BE2C (cell line): Measurements from ENCODE around the gene SMTNL1.

ENCODE experiments used
- DNase-seq: peaks from one replicate; pipeline ENCODE4 v3.0.0-alpha.2; 2020
- H3K27me3 ChIP-seq: fragments of 250-450 bp; sonication (Bioruptor Pico); 2 replicates; pipeline ENCODE4 v1.5.1; 2020; ENCODE audit warnings: mild to moderate bottlenecking
- H3K36me3 ChIP-seq: fragments of 250-450 bp; sonication (Bioruptor Pico); 2 replicates; pipeline ENCODE4 v1.5.1; 2020; ENCODE audit warnings: mild to moderate bottlenecking
- H3K4me1 ChIP-seq: fragments of 250-450 bp; sonication (Bioruptor Pico); 2 replicates; pipeline ENCODE4 v1.5.1; 2020
- H3K4me3 ChIP-seq: 2 replicates; pipeline ENCODE4 v1.5.1; 2011; ENCODE audit warnings: low read depth, low read length
- H3K9me3 ChIP-seq: fragments of 250-450 bp; sonication (Bioruptor Pico); 2 replicates; pipeline ENCODE4 v1.5.1; 2020
- CTCF ChIP-seq: IDR thresholded peaks from 2 replicates; pipeline ENCODE4 v1.5.1; 2012; ENCODE audit warnings: mild to moderate bottlenecking, low read depth, low read length

Gene SMTNL1

GRCh38 chr11:57586711-57587245, 49.4 kb downstream of the SMTNL1 start:
- no peak overlapping the region for H3K4me3 ChIP-seq
- TF ChIP-seq CTCF, result no peak
- H3K9me3 ChIP-seq, result no peaks in the 10 kb centered on the region
- no peaks in the 10 kb centered on the region for H3K4me1 ChIP-seq
- H3K27me3 ChIP-seq, result no peaks in the 10 kb centered on the region
- no peaks in the 10 kb centered on the region for H3K36me3 ChIP-seq
- no peak for DNase-seq

- TF ChIP-seq CTCF, result no peak
- DNase-seq, result no peak
- Histone ChIP-seq H3K9me3 (no peaks in the 10 kb centered on the region), H3K36me3 (no peaks in the 10 kb centered on the region), H3K4me3 (no peak overlapping the region), H3K27me3 (no peaks in the 10 kb centered on the region), H3K4me1 (no peaks in the 10 kb centered on the region)
These were observed 50.8 kb downstream of the SMTNL1 start for GRCh38 chr11:57588046-57588710.

- no peak for TF ChIP-seq CTCF
- Histone ChIP-seq H3K27me3 (no peaks in the 10 kb centered on the region), H3K9me3 (no peaks in the 10 kb centered on the region), H3K4me3 (no peak overlapping the region), H3K4me1 (no peaks in the 10 kb centered on the region), H3K36me3 (no peaks in the 10 kb centered on the region)
- no peak for DNase-seq
These were observed 59.0 kb downstream of the SMTNL1 start for GRCh38 chr11:57596266-57596885.

GRCh38 chr11:57597461-57597915, 60.1 kb downstream of the SMTNL1 start, which contains the start of gene SERPING1:
TSS of gene SERPING1 (plus strand) at chr11:57597685. CDS start at chr11:57598271, 586 bp downstream.
- Histone ChIP-seq H3K4me1 (no peaks in the 10 kb centered on the region), H3K4me3 (no peak within 1 kb of the TSS), H3K36me3 (no peaks in the 10 kb centered on the region), H3K27me3 (no peaks in the 10 kb centered on the region), H3K9me3 (no peaks in the 10 kb centered on the region)
- TF ChIP-seq CTCF, result no peak
- DNase-seq, result no peak

GRCh38 chr11:57597916-57598830, 60.8 kb downstream of the SMTNL1 start:
- H3K4me3 ChIP-seq, result no peak overlapping the region
- DNase-seq, result peak; percentile 16
- H3K9me3 ChIP-seq, result no peaks in the 10 kb centered on the region
- H3K4me1 ChIP-seq, result no peaks in the 10 kb centered on the region
- H3K27me3 ChIP-seq, result no peaks in the 10 kb centered on the region
- TF ChIP-seq CTCF, result no peak
- no peaks in the 10 kb centered on the region for H3K36me3 ChIP-seq
